Measurements from ENCODE around the gene LVRN. TPM values are rescaled to one million over a fixed set of nuclear protein-coding genes. Genes with fewer than 3 reads are reported as not detected.

Gene LVRN
- total and polyA plus RNA-seq, 2 donors (not counting 3 experiments of a cell fraction or from before 2014, with no cell fraction given): 0.11 to 0.38 TPM

GRCh38 chr5:115961381-115962238 is 665 bp upstream of the LVRN start:
- DNase-seq (ENCODE audit: low read depth, low spot score): peak; percentile 19
- peaks cover 11% of the 10 kb centered on the region for H3K4me1 ChIP-seq (ENCODE audit: control insufficient read depth, extremely low read depth, insufficient read depth, low read length)
- peak overlapping the region; percentile 80 for H2AFZ ChIP-seq (ENCODE audit: low read depth, low read length)
- ChIA-PET POLR2A (no interaction called here), CTCF (interaction anchor here (0.6 to 3.8 kb wide), 11 partner anchors 7 to 107 kb away, joined by 3 to 17 read pairs (median 3); partner anchors contain the start of gene ARL14EPL)
- peak; percentile 78 for FAIRE-seq
- peak overlapping the region; percentile 33 for H3K4me2 ChIP-seq (ENCODE audit: insufficient read depth, low read length)
- H4K20me1 ChIP-seq (replicated peaks; ENCODE audit: control insufficient read depth, extremely low read depth, insufficient read depth, low read length): no peaks in the 10 kb centered on the region
- no peaks in the 10 kb centered on the region for H3K79me2 ChIP-seq (ENCODE audit: control insufficient read depth, insufficient read depth, low read length)
- no peak overlapping the region for H3K9ac ChIP-seq (replicated peaks; ENCODE audit: extremely low read depth, insufficient read depth, low read length)
- H3K27ac ChIP-seq (ENCODE audit: insufficient read depth, low read depth, low read length): no peak overlapping the region
- H3K4me3 ChIP-seq (replicated peaks in 1 of 3; ENCODE audit: insufficient read depth in 1 of 3, low read depth in 1 of 3, low read length in 3 of 3): peak overlapping the region in 2 of 3 experiments; percentile 3 to 9
- H3K9me3 ChIP-seq (replicated peaks; ENCODE audit: control insufficient read depth, insufficient read depth, low read length): no peaks in the 10 kb centered on the region
- no peaks in the 10 kb centered on the region for H3K36me3 ChIP-seq (ENCODE audit: control insufficient read depth in 2 of 2, extremely low read depth in 1 of 2, insufficient read depth in 2 of 2, low read length in 2 of 2)
- intact Hi-C loops (cut with micrococcal nuclease): loop anchor here (1.0 to 5.0 kb wide), 4 partner anchors 17 to 329 kb away; partner anchors contain the start of genes AP3S1, ARL14EPL and ATG12
- no peaks in the 10 kb centered on the region for H3K9me1 ChIP-seq (replicated peaks; ENCODE audit: control insufficient read depth, extremely low read depth, insufficient read depth, low read length)
- dilution Hi-C loops (cut with MboI; ENCODE audit: extremely low pct_ligation_motif_present, low sequenced_read_pairs): no loop called here
- no TSS peak for BruUV-seq (replicated peaks)
- TF ChIP-seq CTCF (IDR thresholded peaks at IDR 0.05; ENCODE audit: extremely low read depth in 1 of 2, insufficient read depth in 1 of 2, low read depth in 1 of 2, low read length in 2 of 2) (no peak), POLR2A (IDR thresholded peaks at IDR 0.05; ENCODE audit: low read depth, low read length) (no peak), EZH2 (IDR thresholded peaks at IDR 0.05; ENCODE audit: borderline replicate concordance, low read depth, low read length, severe bottlenecking) (peak; percentile 9)
- peaks cover 3 to 40% of the 10 kb centered on the region in 2 experiments for H3K27me3 ChIP-seq (ENCODE audit: control insufficient read depth in 2 of 2, insufficient read depth in 2 of 2, low read length in 2 of 2)
